Naive thymus-derived CD4-positive, alpha-beta T cell (primary cell): ENCODE data around the gene MCTP2. TPM values are rescaled to one million over a fixed set of nuclear protein-coding genes. Genes with fewer than 3 reads are reported as not detected.
A peak's percentile ranks its signal among the peaks of the same experiment; 100 is the strongest.

Experiments
- ATAC-seq: fragments of 150-1000 bp; cut with Tn5 transposase; 2 replicates; pipeline ENCODE4 v1.10.0; 2021; ENCODE audit warnings: mild to moderate bottlenecking, moderate library complexity
- CTCF ChIA-PET: fragments of 350-600 bp; sonication (Branson Sonifier 250); formaldehyde crosslinking; loops from one replicate; lab custom pipeline; 2021; ENCODE audit warnings: antibody characterized with exemption; lab: Charles Lee
- POLR2A ChIA-PET: fragments of 350-600 bp; sonication (Branson Sonifier 250); formaldehyde crosslinking; loops from one replicate; lab custom pipeline; 2021; ENCODE audit warnings: antibody characterized with exemption, inconsistent platforms; lab: Charles Lee
- DNase-seq, 9 donors: peaks; one replicate each; pipeline versions ENCODE4 v3.0.0 to v3.0.0-alpha.2; 2020 to 2022; ENCODE audit warnings: mixed read lengths in 1 of 9
- H3K27ac ChIP-seq: one replicate; pipeline ENCODE4 v1.7.0; 2013; ENCODE audit warnings: mild to moderate bottlenecking, low read depth, low read length, moderate library complexity
- H3K27me3 ChIP-seq, 2 donors: one replicate each; pipeline ENCODE4 v1.7.0; 2013; ENCODE audit warnings: low read length in 2 of 2, mild to moderate bottlenecking in 2 of 2, moderate library complexity in 2 of 2; ENCODE audit not compliant: control insufficient read depth in 2 of 2, insufficient read depth in 2 of 2
- H3K36me3 ChIP-seq, 3 experiments: 1 replicate in 2 of 3; 2 replicates in 1 of 3; pipeline ENCODE4 v1.7.0; 2013; ENCODE audit warnings: low read length in 3 of 3, mild to moderate bottlenecking in 3 of 3, moderate library complexity in 1 of 3; ENCODE audit not compliant: insufficient read depth in 3 of 3, control insufficient read depth in 2 of 3
- H3K4me1 ChIP-seq, 2 donors: one replicate each; pipeline ENCODE4 v1.7.0; 2013; ENCODE audit warnings: low read length in 2 of 2, mild to moderate bottlenecking in 2 of 2, moderate library complexity in 1 of 2; ENCODE audit not compliant: control insufficient read depth in 2 of 2, insufficient read depth in 2 of 2
- H3K4me3 ChIP-seq: 2 replicates; pipeline ENCODE4 v1.7.0; 2013; ENCODE audit warnings: mild to moderate bottlenecking, low read length
- H3K9me3 ChIP-seq, 3 experiments: 1 replicate in 2 of 3; 2 replicates in 1 of 3; pipeline ENCODE4 v1.7.0; 2013; ENCODE audit warnings: low read length in 3 of 3; ENCODE audit not compliant: control insufficient read depth in 2 of 3
- H3K27ac Mint-ChIP-seq, 9 donors: one replicate each; pipeline ENCODE4 v1.8.0; 2020 to 2022; ENCODE audit warnings: mixed read lengths in 9 of 9, mild to moderate bottlenecking in 8 of 9, moderate library complexity in 5 of 9, inconsistent platforms in 2 of 9
- H3K27me3 Mint-ChIP-seq, 5 donors: one replicate each; pipeline ENCODE4 v1.8.0; 2021 to 2022; ENCODE audit warnings: mixed read lengths in 5 of 5, mild to moderate bottlenecking in 1 of 5
- H3K36me3 Mint-ChIP-seq, 5 donors: one replicate each; pipeline ENCODE4 v1.8.0; 2020 to 2022; ENCODE audit warnings: mixed read lengths in 5 of 5, mild to moderate bottlenecking in 3 of 5, inconsistent platforms in 1 of 5
- H3K4me1 Mint-ChIP-seq, 7 donors: one replicate each; pipeline ENCODE4 v1.8.0; 2020 to 2022; ENCODE audit warnings: mixed read lengths in 7 of 7, mild to moderate bottlenecking in 3 of 7, inconsistent platforms in 1 of 7
- H3K4me3 Mint-ChIP-seq, 10 donors: one replicate each; pipeline ENCODE4 v1.8.0; 2020 to 2022; ENCODE audit warnings: mild to moderate bottlenecking in 10 of 10, mixed read lengths in 10 of 10, moderate library complexity in 6 of 10, inconsistent platforms in 2 of 10
- H3K9me3 Mint-ChIP-seq, 11 donors: one replicate each; pipeline ENCODE4 v1.8.0; 2020 to 2022; ENCODE audit warnings: mixed read lengths in 11 of 11, mild to moderate bottlenecking in 4 of 11, inconsistent platforms in 1 of 11, moderate library complexity in 1 of 11
- intact Hi-C, 2 donors: fragments of 100-400 bp; cut with micrococcal nuclease; formaldehyde crosslinking; loops; one replicate each; pipeline ENCODE4 v1.15.1; 2023
- polyA plus RNA-seq, 2 donors: library from polyadenylated mRNA; unstranded; fragments of 300-500 nt; fragmentation: Illumina TruSeq; gene quantifications; one replicate each; pipeline ENCODE4 v1.2.3, GENCODE V29; 2021
- total RNA-seq, 6 experiments: library from RNA in 5 of 6; stranded (reverse) in 5 of 6; gene quantifications; 1 replicate in 5 of 6; 2 replicates in 1 of 6; pipeline ENCODE4 v1.2.3 and lab custom pipeline; 2021 to 2026

MCTP2 gene
- total and polyA plus RNA-seq, 7 experiments from 2014 or later: 1.9 to 44.5 (median 17.0) TPM

DNA sequence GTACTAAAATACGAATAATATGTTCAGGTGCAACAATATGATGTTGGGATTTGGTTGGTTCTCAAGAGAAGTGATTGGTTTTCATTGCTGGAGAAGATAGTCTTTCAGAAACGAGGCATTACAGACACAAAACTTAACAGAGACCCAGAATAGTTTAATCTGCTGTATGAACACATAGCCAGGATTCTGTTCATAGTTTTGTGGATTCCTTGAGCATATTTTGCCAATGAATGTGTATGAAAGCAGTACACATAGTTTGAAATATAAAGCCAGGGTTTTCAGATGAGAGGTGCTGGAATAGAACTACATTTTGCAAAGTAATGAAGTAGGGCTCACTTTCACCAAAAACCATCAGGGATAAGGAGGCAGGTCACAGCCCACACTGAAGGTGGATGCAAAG is 5.7 kb upstream of the MCTP2 start:
- CTCF ChIA-PET: no interaction called here
- ATAC-seq: no peak
- no peak overlapping the region for H3K27ac ChIP-seq

DNA sequence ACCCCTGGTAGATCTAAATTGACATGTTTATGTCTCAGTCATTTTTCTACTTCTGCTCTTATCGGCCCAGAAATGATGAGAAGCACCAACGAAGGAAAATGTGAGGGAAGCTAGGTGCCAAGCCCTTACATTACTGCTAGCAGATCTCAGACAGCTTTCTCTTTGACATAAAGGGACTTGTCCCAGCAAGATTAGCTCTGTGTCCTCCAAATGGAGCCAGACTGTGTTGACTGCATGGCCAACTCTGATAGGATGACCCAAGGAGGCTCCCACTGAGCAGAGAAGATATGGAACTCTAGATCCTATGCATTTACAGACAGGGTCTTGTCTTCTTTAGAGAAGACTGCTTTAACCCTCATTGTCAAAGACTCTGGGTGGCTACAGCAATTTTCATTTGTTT is 2.8 kb upstream of the MCTP2 start:
- Histone ChIP-seq H3K27me3 (no peaks in the 10 kb centered on the region), H3K27ac (no peak overlapping the region), H3K9me3 (no peaks in the 10 kb centered on the region), H3K4me1 (peaks cover 11 to 33% of the 10 kb centered on the region in 2 donors), H3K4me3 (no peak overlapping the region), H3K36me3 (no peaks in the 10 kb centered on the region)
- Mint-ChIP-seq H3K36me3 (peaks cover 0 to 8% (median 0%) of the 10 kb centered on the region in 5 donors), H3K27ac (peak overlapping the region in 4 of 9 donors; percentile 0 to 28 (median 14)), H3K9me3 (peaks cover 0 to 3% (median 0%) of the 10 kb centered on the region in 11 donors), H3K4me3 (peak overlapping the region in 2 of 10 donors; percentile 0 to 5), H3K4me1 (peaks cover 27 to 56% (median 40%) of the 10 kb centered on the region in 7 donors), H3K27me3 (peaks cover 0 to 14% (median 0%) of the 10 kb centered on the region in 5 donors)
- ATAC-seq (no peak), DNase-seq (no peak)
- intact Hi-C loops: loop anchor here in 1 of 2 donors (1.0 kb wide), 3 partner anchors 22 to 64 kb away; no protein-coding TSS in a partner anchor
- ChIA-PET POLR2A (no interaction called here), CTCF (interaction anchor here (2.1 kb wide), 1 partner anchor 95 kb away, joined by 9 read pairs; no protein-coding TSS in a partner anchor)

More for the DNA sequence above, 5.7 kb upstream of the MCTP2 start:
- Mint-ChIP-seq H3K4me3 (no peak overlapping the region), H3K4me1 (peaks cover 14 to 37% (median 17%) of the 10 kb centered on the region in 7 donors), H3K9me3 (peaks cover 0 to 17% (median 4%) of the 10 kb centered on the region in 11 donors), H3K27me3 (peaks cover 0 to 20% (median 0%) of the 10 kb centered on the region in 5 donors), H3K27ac (no peak overlapping the region), H3K36me3 (peaks cover 0 to 13% (median 0%) of the 10 kb centered on the region in 5 donors)
- H3K9me3 ChIP-seq: no peaks in the 10 kb centered on the region
- POLR2A ChIA-PET: no interaction called here
- no peak for DNase-seq
- no peaks in the 10 kb centered on the region for H3K36me3 ChIP-seq
- peaks cover 10 to 16% of the 10 kb centered on the region in 2 donors for H3K4me1 ChIP-seq
- no peaks in the 10 kb centered on the region for H3K27me3 ChIP-seq
- intact Hi-C loops: no loop called here
- no peak overlapping the region for H3K4me3 ChIP-seq

DNA sequence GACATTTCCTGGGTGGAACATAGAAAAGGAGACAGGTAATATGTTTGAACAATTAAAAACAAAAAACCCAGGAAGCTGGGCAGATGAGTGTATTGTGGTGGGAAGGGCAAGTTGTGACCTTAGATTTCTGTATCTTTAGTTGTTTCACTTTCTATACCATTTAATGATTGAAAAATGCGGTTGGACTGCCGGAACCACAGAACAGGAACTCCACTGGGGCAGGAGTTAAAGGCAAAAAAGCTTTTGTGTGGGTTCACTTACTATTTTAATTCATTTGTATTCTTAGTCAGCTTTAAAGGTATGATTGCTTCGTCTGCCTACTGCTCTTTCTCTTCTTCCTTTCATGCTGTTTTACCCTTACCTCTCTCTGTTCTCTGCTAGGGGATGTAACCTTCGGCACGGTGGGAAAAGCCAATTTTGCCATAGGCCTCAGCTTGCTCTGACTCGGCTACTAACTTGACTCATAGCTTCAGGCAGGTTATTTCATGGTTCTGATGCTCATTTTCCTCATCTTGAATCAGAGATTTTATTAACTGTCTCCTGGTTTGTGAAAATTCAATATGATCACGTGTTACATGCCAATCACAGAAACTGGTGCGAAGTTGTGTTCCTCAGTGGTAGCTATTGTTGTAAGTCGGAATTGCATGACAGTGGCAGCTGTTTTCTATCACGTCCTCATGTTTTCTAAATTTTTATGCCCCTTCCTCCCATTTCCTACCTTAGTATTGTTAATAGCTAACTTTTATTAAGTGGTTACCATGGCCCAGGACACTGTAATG is 1.6 kb upstream of the MCTP2 start:
- H3K36me3 ChIP-seq: no peaks in the 10 kb centered on the region
- ChIA-PET CTCF (interaction anchor here (2.1 kb wide), 1 partner anchor 94 kb away, joined by 9 read pairs; no protein-coding TSS in a partner anchor), POLR2A (interaction anchor here (0.6 kb wide), 1 partner anchor 59 kb away, joined by 3 read pairs; no protein-coding TSS in a partner anchor)
- H3K4me3 ChIP-seq: peak overlapping the region; percentile 73
- peaks cover 30 to 68% (median 49%) of the 10 kb centered on the region in 7 donors for H3K4me1 Mint-ChIP-seq
- no peaks in the 10 kb centered on the region for H3K27me3 ChIP-seq
- peak in 8 of 9 donors; percentile 16 to 55 (median 44) for DNase-seq
- H3K27ac ChIP-seq: no peak overlapping the region
- H3K27me3 Mint-ChIP-seq: peaks cover 0 to 9% (median 0%) of the 10 kb centered on the region in 5 donors
- intact Hi-C loops: loop anchor here in 1 of 2 donors (1.0 to 10.0 kb wide), 4 partner anchors 23 to 355 kb away; no protein-coding TSS in a partner anchor
- H3K9me3 Mint-ChIP-seq: peaks cover 0 to 2% (median 0%) of the 10 kb centered on the region in 11 donors
- peaks cover 11 to 33% of the 10 kb centered on the region in 2 donors for H3K4me1 ChIP-seq
- ATAC-seq: peak; percentile 54
- peak overlapping the region; percentile 2 to 93 (median 52) for H3K27ac Mint-ChIP-seq
- peak overlapping the region; percentile 48 to 97 (median 96) for H3K4me3 Mint-ChIP-seq
- no peaks in the 10 kb centered on the region for H3K9me3 ChIP-seq
- H3K36me3 Mint-ChIP-seq: peaks cover 0 to 5% (median 0%) of the 10 kb centered on the region in 5 donors

DNA sequence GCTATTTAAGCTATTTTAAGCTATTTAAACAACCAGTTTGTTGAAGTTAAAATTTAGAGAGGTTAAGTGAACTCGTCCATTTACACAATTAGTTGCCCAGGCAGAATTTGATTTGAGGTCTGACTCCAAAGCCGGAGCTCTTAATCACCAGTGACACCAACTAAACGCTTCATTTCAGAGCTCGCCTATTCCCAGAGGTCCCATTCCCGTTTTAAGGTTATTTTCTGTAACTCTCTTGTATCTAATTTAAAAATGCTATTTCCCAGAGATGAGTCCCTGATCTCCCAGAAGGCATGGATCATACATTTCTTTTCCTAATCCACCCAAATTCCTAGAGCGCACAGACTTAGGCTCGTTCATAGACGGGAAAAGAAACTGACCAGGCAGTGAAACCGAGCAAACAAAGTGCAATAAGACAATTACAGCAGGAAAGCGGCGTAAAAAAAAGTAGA is 904 bp upstream of the MCTP2 start:
- ChIA-PET CTCF (interaction anchor here (2.1 kb wide), 1 partner anchor 93 kb away, joined by 9 read pairs; no protein-coding TSS in a partner anchor), POLR2A (interaction anchor here (0.6 kb wide), 1 partner anchor 59 kb away, joined by 3 read pairs; no protein-coding TSS in a partner anchor)
- intact Hi-C loops: loop anchor here in 1 of 2 donors (10.0 kb wide), 1 partner anchor 354 kb away; no protein-coding TSS in a partner anchor
- H3K27ac Mint-ChIP-seq: peak overlapping the region; percentile 69 to 94 (median 90)
- H3K27me3 Mint-ChIP-seq: peaks cover 0 to 6% (median 0%) of the 10 kb centered on the region in 5 donors
- H3K9me3 ChIP-seq: no peaks in the 10 kb centered on the region
- no peaks in the 10 kb centered on the region for H3K36me3 ChIP-seq
- peaks cover 33 to 73% (median 49%) of the 10 kb centered on the region in 7 donors for H3K4me1 Mint-ChIP-seq
- peak overlapping the region; percentile 73 for H3K4me3 ChIP-seq
- no peaks in the 10 kb centered on the region for H3K27me3 ChIP-seq
- peaks cover 0 to 3% (median 0%) of the 10 kb centered on the region in 5 donors for H3K36me3 Mint-ChIP-seq
- H3K4me3 Mint-ChIP-seq: peak overlapping the region; percentile 88 to 97 (median 96)
- ATAC-seq (no peak), DNase-seq (no peak)
- peak overlapping the region; percentile 72 for H3K27ac ChIP-seq
- H3K9me3 Mint-ChIP-seq: no peaks in the 10 kb centered on the region
- peaks cover 11 to 33% of the 10 kb centered on the region in 2 donors for H3K4me1 ChIP-seq

DNA sequence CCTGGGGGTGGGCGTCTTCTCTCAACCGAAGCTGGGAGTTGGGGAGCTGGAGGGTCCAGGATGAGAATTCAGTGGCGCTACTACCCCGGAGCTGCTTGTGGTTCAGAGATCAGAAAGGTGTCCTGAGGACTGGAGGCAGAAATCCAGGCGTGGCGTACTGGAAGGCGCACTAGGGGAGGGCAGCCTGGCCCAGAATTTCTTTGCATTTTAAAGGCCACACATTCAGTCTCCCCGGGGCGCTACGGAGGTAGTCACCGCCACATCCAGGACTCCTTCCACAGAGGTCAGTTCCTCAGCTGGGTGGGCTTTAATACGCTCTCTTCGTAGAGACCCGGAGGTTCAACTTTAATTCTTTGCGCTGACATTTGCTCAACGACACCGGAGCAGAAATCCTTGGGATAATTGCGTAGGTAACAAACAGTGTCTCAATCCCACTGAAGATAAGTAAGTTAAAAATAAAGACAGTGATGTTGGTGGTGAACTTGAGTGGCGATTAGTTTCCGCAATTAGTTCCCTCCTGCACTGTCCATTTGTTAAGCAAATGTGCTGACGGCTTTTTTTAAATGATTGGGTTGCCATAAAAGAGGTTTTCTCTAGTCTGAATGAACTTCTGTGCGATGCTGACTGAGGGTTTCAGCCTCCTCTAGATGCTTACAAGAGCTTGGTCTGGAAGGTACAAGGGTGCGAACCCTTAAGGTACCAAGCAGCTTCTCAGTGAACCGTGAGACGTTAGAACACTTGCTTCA is 535 bp downstream of the MCTP2 start:
- ATAC-seq (peak; percentile 16), DNase-seq (peak in 1 of 9 donors; percentile 4)
- CTCF ChIA-PET: no interaction called here
- Histone ChIP-seq H3K9me3 (no peaks in the 10 kb centered on the region), H3K4me1 (peaks cover 11 to 33% of the 10 kb centered on the region in 2 donors), H3K27ac (peak overlapping the region; percentile 72), H3K27me3 (no peaks in the 10 kb centered on the region), H3K36me3 (no peaks in the 10 kb centered on the region), H3K4me3 (peak overlapping the region; percentile 73)
- H3K9me3 Mint-ChIP-seq: no peaks in the 10 kb centered on the region
- intact Hi-C loops: loop anchor here (1.0 to 10.0 kb wide), 5 partner anchors 56 to 353 kb away; no protein-coding TSS in a partner anchor
- H3K27ac Mint-ChIP-seq: peak overlapping the region in 8 of 9 donors; percentile 26 to 93 (median 42)
- H3K4me1 Mint-ChIP-seq: peaks cover 38 to 83% (median 57%) of the 10 kb centered on the region in 7 donors
- H3K36me3 Mint-ChIP-seq: peaks cover 0 to 16% (median 0%) of the 10 kb centered on the region in 5 donors
- H3K27me3 Mint-ChIP-seq: no peaks in the 10 kb centered on the region
- H3K4me3 Mint-ChIP-seq: peak overlapping the region; percentile 88 to 97 (median 96)
- POLR2A ChIA-PET: interaction anchor here (1.3 kb wide), 1 partner anchor 14 kb away, joined by 3 read pairs; no protein-coding TSS in a partner anchor

DNA sequence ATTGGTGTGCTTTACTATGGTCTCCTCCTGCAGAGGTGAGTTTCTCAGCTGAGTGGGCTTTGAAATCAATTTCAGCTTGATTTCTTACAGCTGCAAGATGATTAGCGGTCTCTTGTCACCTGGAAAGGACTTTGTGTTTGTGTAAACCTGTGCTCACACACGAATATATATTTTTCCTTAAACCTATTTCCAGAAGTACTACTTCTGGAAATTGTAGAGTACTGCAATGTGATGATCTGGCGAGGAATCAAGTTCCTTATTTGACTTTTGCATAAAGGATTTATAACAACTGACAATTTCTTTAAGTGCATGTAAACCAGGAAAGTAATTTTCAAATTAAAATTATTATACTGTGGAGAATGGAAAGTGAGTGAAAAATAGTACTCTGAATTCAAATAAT is 2.1 kb downstream of the MCTP2 start:
- H3K4me1 Mint-ChIP-seq: peaks cover 45 to 88% (median 67%) of the 10 kb centered on the region in 7 donors
- no peak overlapping the region for H3K4me3 ChIP-seq
- H3K27ac Mint-ChIP-seq: peak overlapping the region in 2 of 9 donors; percentile 40 to 69
- H3K36me3 Mint-ChIP-seq: peaks cover 0 to 22% (median 0%) of the 10 kb centered on the region in 5 donors
- ATAC-seq: no peak
- H3K27me3 Mint-ChIP-seq: no peaks in the 10 kb centered on the region
- intact Hi-C loops: loop anchor here in 1 of 2 donors (10.0 kb wide), 1 partner anchor 351 kb away; no protein-coding TSS in a partner anchor
- H3K9me3 Mint-ChIP-seq: no peaks in the 10 kb centered on the region
- ChIA-PET CTCF (no interaction called here), POLR2A (no interaction called here)
- H3K36me3 ChIP-seq: no peaks in the 10 kb centered on the region
- H3K27me3 ChIP-seq: no peaks in the 10 kb centered on the region
- DNase-seq: no peak
- H3K9me3 ChIP-seq: no peaks in the 10 kb centered on the region
- no peak overlapping the region for H3K27ac ChIP-seq
- H3K4me1 ChIP-seq: peaks cover 11 to 37% of the 10 kb centered on the region in 2 donors
- peak overlapping the region in 2 of 10 donors; percentile 25 to 65 for H3K4me3 Mint-ChIP-seq
